CD4-positive, alpha-beta T cell treated with Interleukin-17A for 4 hours (primary cell): ENCODE results near the gene LENG8.

Experiments
- DNase-seq: peaks from one replicate; pipeline ENCODE4 v3.0.0-alpha.2; 2020; ENCODE audit warnings: mixed read lengths

LENG8 gene

GRCh38 chr19:54424201-54424600, 24.8 kb upstream of the LENG8 start:
- no peak for DNase-seq

GRCh38 chr19:54424660-54425381, 24.2 kb upstream of the LENG8 start:
- no peak for DNase-seq

- DNase-seq = no peak
These were observed 23.6 kb upstream of the LENG8 start for GRCh38 chr19:54425382-54425723.

GRCh38 chr19:54426291-54426931, 22.6 kb upstream of the LENG8 start:
- no peak for DNase-seq

GRCh38 chr19:54427586-54427985, 21.4 kb upstream of the LENG8 start:
- no peak for DNase-seq

GRCh38 chr19:54428323-54429175, 20.4 kb upstream of the LENG8 start:
- no peak for DNase-seq

GRCh38 chr19:54429176-54429495, 19.9 kb upstream of the LENG8 start:
- DNase-seq = no peak

GRCh38 chr19:54429545-54430227, 19.3 kb upstream of the LENG8 start:
- DNase-seq = no peak

GRCh38 chr19:54430306-54431254, 18.4 kb upstream of the LENG8 start:
- DNase-seq = peak; percentile 54

GRCh38 chr19:54431255-54431838, 17.7 kb upstream of the LENG8 start:
- DNase-seq = no peak

- DNase-seq = no peak
These were observed 16.8 kb upstream of the LENG8 start for GRCh38 chr19:54432144-54432738.

- DNase-seq = no peak
These were observed 15.3 kb upstream of the LENG8 start for GRCh38 chr19:54433697-54434096.

- no peak for DNase-seq
These were observed 14.7 kb upstream of the LENG8 start for GRCh38 chr19:54434112-54434872.

GRCh38 chr19:54434873-54435214, 14.2 kb upstream of the LENG8 start:
- no peak for DNase-seq

GRCh38 chr19:54435551-54436016, 13.4 kb upstream of the LENG8 start:
- no peak for DNase-seq

GRCh38 chr19:54436031-54436523, 12.9 kb upstream of the LENG8 start:
- no peak for DNase-seq

- DNase-seq = no peak
These were observed 12.3 kb upstream of the LENG8 start for GRCh38 chr19:54436628-54437252.

- peak; percentile 37 for DNase-seq
These were observed 9.7 kb upstream of the LENG8 start for GRCh38 chr19:54439174-54439851.

- no peak for DNase-seq
These were observed 8.4 kb upstream of the LENG8 start for GRCh38 chr19:54440641-54441040.
